OCI-M1 (cell line): ENCODE measurements around the gene GAL3ST1.
A peak's percentile ranks its signal among the peaks of the same experiment; 100 is the strongest.
"Not testable (repeated sequence)": the region's sequence is repeated elsewhere in the genome, so short reads cannot be mapped to it uniquely, and the experiment has no call there.

ENCODE experiments used
- DNase-seq: peaks from one replicate; lab custom pipeline; 2025; lab: John Stamatoyannopoulos, UW

Gene GAL3ST1

GRCh38 chr22:30596199-30596598 lies 21.7 kb upstream of the GAL3ST1 start:
- DNase-seq: no peak

- DNase-seq: not testable (repeated sequence)
These were observed 17.9 kb upstream of the GAL3ST1 start for GRCh38 chr22:30592360-30592713.

GRCh38 chr22:30591588-30592359 lies 17.3 kb upstream of the GAL3ST1 start, which contains the start of gene PES1:
Gene PES1 (minus strand): TSS chr22:30591910. CDS start chr22:30591833, 77 bp downstream.
- peak; percentile 99 for DNase-seq

- DNase-seq: peak; percentile 19
These were observed 16.7 kb upstream of the GAL3ST1 start for GRCh38 chr22:30591191-30591587.

GRCh38 chr22:30586414-30586813 lies 11.9 kb upstream of the GAL3ST1 start:
- DNase-seq: no peak

- DNase-seq: no peak
These were observed 10.0 kb upstream of the GAL3ST1 start for GRCh38 chr22:30584441-30584840.

- DNase-seq: no peak
These were observed 8.5 kb upstream of the GAL3ST1 start for GRCh38 chr22:30582788-30583545.

GRCh38 chr22:30582051-30582450 lies 7.6 kb upstream of the GAL3ST1 start:
- DNase-seq: no peak

- no peak for DNase-seq
These were observed 6.4 kb upstream of the GAL3ST1 start for GRCh38 chr22:30580896-30581295.

- no peak for DNase-seq
These were observed 4.0 kb upstream of the GAL3ST1 start for GRCh38 chr22:30578481-30578880.

- no peak for DNase-seq
These were observed 1.4 kb upstream of the GAL3ST1 start for GRCh38 chr22:30575859-30576258.

- no peak for DNase-seq
These were observed 669 bp upstream of the GAL3ST1 start for GRCh38 chr22:30574997-30575671.

- no peak for DNase-seq
These were observed 821 bp downstream of the GAL3ST1 start for GRCh38 chr22:30573594-30574094.

- no peak for DNase-seq
These were observed 1.4 kb downstream of the GAL3ST1 start for GRCh38 chr22:30572840-30573593.

- DNase-seq: no peak
These were observed 2.3 kb downstream of the GAL3ST1 start for GRCh38 chr22:30572210-30572609.

GRCh38 chr22:30569674-30570202 lies 4.7 kb downstream of the GAL3ST1 start:
- DNase-seq: no peak

- DNase-seq: no peak
These were observed 6.2 kb downstream of the GAL3ST1 start for GRCh38 chr22:30568137-30568805.

- DNase-seq: not testable (repeated sequence)
These were observed 7.2 kb downstream of the GAL3ST1 start for GRCh38 chr22:30567277-30567676.

- DNase-seq: no peak
These were observed 8.3 kb downstream of the GAL3ST1 start for GRCh38 chr22:30566125-30566524.

GRCh38 chr22:30565341-30565740 lies 9.1 kb downstream of the GAL3ST1 start:
- DNase-seq: no peak

- no peak for DNase-seq
These were observed 9.7 kb downstream of the GAL3ST1 start for GRCh38 chr22:30564761-30565119.
